Endodermal cell (in vitro differentiated cells): ENCODE data around the gene PTPRT. TPM values are rescaled to one million over a fixed set of nuclear protein-coding genes. Genes with fewer than 3 reads are reported as not detected.

Experiments
- DNase-seq: peaks from one replicate; pipeline ENCODE4 v3.0.0-alpha.2; 2017
- H3K27ac ChIP-seq: 2 replicates; pipeline ENCODE4 v1.5.1; 2013; ENCODE audit warnings: mild to moderate bottlenecking, low read depth, low read length, moderate library complexity
- H3K27me3 ChIP-seq: 2 replicates; pipeline ENCODE4 v1.6.1; 2013; ENCODE audit warnings: mild to moderate bottlenecking, low read length, moderate library complexity; ENCODE audit not compliant: insufficient read depth, control insufficient read depth, poor library complexity, severe bottlenecking
- H3K36me3 ChIP-seq: 2 replicates; pipeline ENCODE4 v1.7.0; 2013; ENCODE audit warnings: mild to moderate bottlenecking, low read length, moderate library complexity; ENCODE audit not compliant: control insufficient read depth, insufficient read depth
- H3K4me1 ChIP-seq: one replicate; pipeline ENCODE4 v1.7.0; 2013; ENCODE audit warnings: low read length; ENCODE audit not compliant: control insufficient read depth, insufficient read depth
- H3K4me3 ChIP-seq: 2 replicates; pipeline ENCODE4 v1.5.1; 2013; ENCODE audit warnings: mild to moderate bottlenecking, low read length, moderate library complexity
- H3K9ac ChIP-seq: 2 replicates; pipeline ENCODE4 v1.6.1; 2013; ENCODE audit warnings: mild to moderate bottlenecking, low read length, moderate library complexity; ENCODE audit not compliant: poor library complexity, severe bottlenecking; ENCODE audit errors: extremely low read depth
- H3K9me3 ChIP-seq: 2 replicates; pipeline ENCODE4 v1.6.1; 2013; ENCODE audit warnings: mild to moderate bottlenecking, low read length, moderate library complexity; ENCODE audit not compliant: control insufficient read depth
- H3K27ac Mint-ChIP-seq: 2 replicates; pipeline ENCODE4 v1.8.0; 2020; ENCODE audit warnings: mixed read lengths
- H3K27me3 Mint-ChIP-seq: 2 replicates; pipeline ENCODE4 v1.8.0; 2021; ENCODE audit warnings: mild to moderate bottlenecking, mixed read lengths; ENCODE audit not compliant: insufficient read depth
- H3K36me3 Mint-ChIP-seq: 2 replicates; pipeline ENCODE4 v1.8.0; 2020; ENCODE audit warnings: low read depth, mixed read lengths
- H3K4me1 Mint-ChIP-seq: 2 replicates; pipeline ENCODE4 v1.8.0; 2020; ENCODE audit warnings: mixed read lengths
- H3K4me3 Mint-ChIP-seq: 2 replicates; pipeline ENCODE4 v1.8.0; 2020; ENCODE audit warnings: mild to moderate bottlenecking, moderate library complexity, mixed read lengths
- H3K9me3 Mint-ChIP-seq: 2 replicates; pipeline ENCODE4 v1.8.0; 2020; ENCODE audit warnings: mild to moderate bottlenecking, mixed read lengths
- CTCF ChIP-seq: fragments of 200-600 bp; sonication (generic); conservative IDR thresholded peaks from 2 replicates; pipeline ENCODE4 v1.5.0; 2021; ENCODE audit warnings: antibody characterized with exemption, mild to moderate bottlenecking
- WGBS, 2 experiments: methylation state at CpG; one replicate each; pipeline versions ENCODE4 v1.1.5 to v1.1.7; 2013; ENCODE audit warnings: missing lambda C conversion rate in 2 of 2, mixed read lengths in 1 of 2; ENCODE audit not compliant: insufficient coverage in 1 of 2, insufficient read length in 1 of 2; 5-methylcytosine and 5-hydroxymethylcytosine counted together
- total RNA-seq, 2 donors: library from RNA; stranded (reverse); fragmentation: NEBNext Ultra II Directional in 1 of 2; extraction: Animal tissue kit (Norgen Biotek cat#: 25700) in 1 of 2; gene quantifications; 2 replicates in 1 of 2; 3 replicates in 1 of 2; pipeline ENCODE4 v1.2.1, GENCODE V29; 2021

The PTPRT gene
- total RNA-seq, 2 donors from 2014 or later = 2.3 to 2.7 TPM

GRCh38 chr20:42267793-42268384, 921.8 kb downstream of the PTPRT start:
- H3K9me3 Mint-ChIP-seq = no peaks in the 10 kb centered on the region
- 66 to 80% methylated on average over 3 to 4 of the region's 4 CpGs for WGBS, 2 experiments

GRCh38 chr20:42261766-42262270, 927.9 kb downstream of the PTPRT start:
- H3K4me3 ChIP-seq = no peak overlapping the region
- Mint-ChIP-seq H3K9me3 (no peaks in the 10 kb centered on the region), H3K36me3 (no peaks in the 10 kb centered on the region), H3K4me3 (no peak overlapping the region), H3K27ac (no peak overlapping the region), H3K27me3 (no peaks in the 10 kb centered on the region), H3K4me1 (peaks cover 11% of the 10 kb centered on the region)
- H3K4me1 ChIP-seq = no peaks in the 10 kb centered on the region
- TF ChIP-seq CTCF = no peak
- DNase-seq = no peak
- no peak overlapping the region for H3K9ac ChIP-seq
- no peak overlapping the region for H3K27ac ChIP-seq
- no peaks in the 10 kb centered on the region for H3K9me3 ChIP-seq
- H3K36me3 ChIP-seq = no peaks in the 10 kb centered on the region
- H3K27me3 ChIP-seq = no peaks in the 10 kb centered on the region
- 91 to 93% methylated on average over 5 to 6 of the region's 6 CpGs for WGBS, 2 experiments

More at GRCh38 chr20:42267793-42268384, 921.8 kb downstream of the PTPRT start:
- no peak for TF ChIP-seq CTCF
- Histone ChIP-seq H3K9ac (no peak overlapping the region), H3K4me3 (no peak overlapping the region), H3K4me1 (no peaks in the 10 kb centered on the region), H3K27ac (no peak overlapping the region), H3K27me3 (no peaks in the 10 kb centered on the region), H3K36me3 (no peaks in the 10 kb centered on the region), H3K9me3 (no peaks in the 10 kb centered on the region)
- no peaks in the 10 kb centered on the region for H3K36me3 Mint-ChIP-seq
- H3K4me3 Mint-ChIP-seq = no peak overlapping the region
- H3K27ac Mint-ChIP-seq = no peak overlapping the region
- DNase-seq = no peak
- H3K27me3 Mint-ChIP-seq = peaks cover 16% of the 10 kb centered on the region
- peaks cover 16% of the 10 kb centered on the region for H3K4me1 Mint-ChIP-seq

- Histone ChIP-seq H3K27me3 (no peaks in the 10 kb centered on the region), H3K27ac (no peak overlapping the region), H3K4me1 (peaks cover 5% of the 10 kb centered on the region), H3K9me3 (no peaks in the 10 kb centered on the region), H3K36me3 (no peaks in the 10 kb centered on the region), H3K4me3 (no peak overlapping the region), H3K9ac (no peak overlapping the region)
- 73 to 83% methylated on average over 4 of the region's 4 CpGs for WGBS, 2 experiments
- TF ChIP-seq CTCF = no peak
- no peaks in the 10 kb centered on the region for H3K36me3 Mint-ChIP-seq
- H3K27me3 Mint-ChIP-seq = no peaks in the 10 kb centered on the region
- no peak overlapping the region for H3K27ac Mint-ChIP-seq
- no peaks in the 10 kb centered on the region for H3K9me3 Mint-ChIP-seq
- peaks cover 11% of the 10 kb centered on the region for H3K4me1 Mint-ChIP-seq
- peak; percentile 28 for DNase-seq
- no peak overlapping the region for H3K4me3 Mint-ChIP-seq
These were observed 929.5 kb downstream of the PTPRT start for GRCh38 chr20:42260184-42260583.
